ENCODE data around the gene AKAP8.

Gene AKAP8

DNA sequence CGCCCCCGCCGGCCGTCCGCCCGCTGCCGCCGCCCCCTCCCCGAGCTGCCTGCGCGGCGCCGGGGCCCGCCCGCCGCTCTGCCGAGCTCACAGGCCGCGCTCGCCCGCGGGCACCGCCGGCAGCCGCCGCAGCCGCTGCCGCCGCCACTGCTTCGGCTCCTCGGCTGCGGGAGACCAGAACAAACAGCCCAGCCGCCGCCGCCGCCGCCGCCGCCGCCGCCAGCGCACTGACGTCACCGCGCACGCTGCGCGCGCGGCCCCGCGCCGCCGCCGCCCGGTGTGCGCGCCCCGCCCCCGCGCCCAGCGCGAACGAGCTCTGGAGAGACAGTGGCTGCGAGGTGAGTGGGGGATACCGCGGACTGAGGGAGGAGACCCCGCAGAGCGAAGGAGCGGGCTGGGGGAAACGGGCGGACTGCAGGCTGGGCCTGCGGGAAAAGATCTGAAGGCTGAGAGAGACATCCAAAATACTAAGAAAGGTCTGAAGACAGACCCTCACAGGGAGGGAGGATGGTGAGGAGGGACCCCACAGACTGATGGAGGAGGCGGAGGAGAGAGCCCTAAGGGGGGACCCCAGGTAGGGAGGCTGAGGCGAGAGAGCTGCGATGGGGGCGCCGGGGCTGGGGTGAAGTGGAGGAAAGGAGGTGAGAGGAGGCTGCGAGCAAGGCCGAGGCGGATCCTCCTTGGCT, 47.1 kb downstream of the AKAP8 start, which contains the start of gene BRD4:
Gene BRD4 (minus strand): TSS at position 229 of the 686 bp plus-strand sequence. CDS start 59,440 bp downstream, outside the sequence.
- peak; percentile 61 for DNase-seq (ENCODE audit: low read depth)

GRCh38 chr19:15331419-15332310, 47.9 kb downstream of the AKAP8 start:
- peak; percentile 36 for DNase-seq (ENCODE audit: low read depth)

GRCh38 chr19:15330801-15331418, 48.7 kb downstream of the AKAP8 start:
- DNase-seq (ENCODE audit: low read depth): no peak

GRCh38 chr19:15328312-15328711, 51.3 kb downstream of the AKAP8 start:
- DNase-seq (ENCODE audit: low read depth): no peak

- DNase-seq (ENCODE audit: low read depth): no peak
Observed at GRCh38 chr19:15324791-15325519, 54.6 kb downstream of the AKAP8 start.

GRCh38 chr19:15323496-15324235, 55.9 kb downstream of the AKAP8 start:
- no peak for DNase-seq (ENCODE audit: low read depth)

DNA sequence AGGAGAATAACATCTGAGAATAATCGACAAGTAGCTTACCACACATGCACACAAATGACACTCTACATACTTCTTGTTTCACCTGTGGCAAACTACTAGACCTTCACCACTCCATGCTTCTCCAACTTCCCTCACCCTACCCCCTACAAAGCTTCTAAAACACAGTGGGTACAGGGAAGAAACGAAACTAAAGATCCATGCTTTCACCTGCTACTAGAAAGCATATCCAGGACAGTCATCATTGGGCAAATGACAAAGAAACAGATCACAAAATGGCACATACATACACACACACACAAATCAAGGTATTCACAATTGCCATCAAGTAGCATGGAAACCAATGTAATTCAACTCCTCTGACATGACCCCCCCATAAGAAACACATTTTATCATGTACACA, 57.8 kb downstream of the AKAP8 start:
- no peak for DNase-seq (ENCODE audit: low read depth)

DNA sequence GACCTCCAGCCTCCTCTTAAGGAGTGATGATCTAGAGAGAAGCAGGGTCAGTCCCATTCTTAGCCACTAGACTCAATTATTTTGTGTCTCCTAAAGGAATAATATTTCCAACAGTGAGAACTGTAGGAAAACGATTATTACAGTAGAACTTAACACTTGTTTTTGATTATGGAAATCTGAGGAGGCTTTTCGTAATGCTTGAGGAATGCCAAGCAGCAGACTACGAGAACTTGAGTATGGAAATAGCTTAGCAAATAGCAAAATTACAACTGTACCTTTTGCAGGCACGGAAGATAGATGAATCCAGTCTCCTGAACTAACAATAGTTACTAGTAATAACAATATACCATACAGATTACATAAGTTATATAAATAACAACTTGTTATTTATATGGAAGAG, 59.5 kb downstream of the AKAP8 start:
- no peak for DNase-seq (ENCODE audit: low read depth)

GRCh38 chr19:15318241-15318691, 61.3 kb downstream of the AKAP8 start:
- no peak for DNase-seq (ENCODE audit: low read depth)

- no peak for DNase-seq (ENCODE audit: low read depth)
Observed at GRCh38 chr19:15317392-15318071, 62.1 kb downstream of the AKAP8 start.

DNA sequence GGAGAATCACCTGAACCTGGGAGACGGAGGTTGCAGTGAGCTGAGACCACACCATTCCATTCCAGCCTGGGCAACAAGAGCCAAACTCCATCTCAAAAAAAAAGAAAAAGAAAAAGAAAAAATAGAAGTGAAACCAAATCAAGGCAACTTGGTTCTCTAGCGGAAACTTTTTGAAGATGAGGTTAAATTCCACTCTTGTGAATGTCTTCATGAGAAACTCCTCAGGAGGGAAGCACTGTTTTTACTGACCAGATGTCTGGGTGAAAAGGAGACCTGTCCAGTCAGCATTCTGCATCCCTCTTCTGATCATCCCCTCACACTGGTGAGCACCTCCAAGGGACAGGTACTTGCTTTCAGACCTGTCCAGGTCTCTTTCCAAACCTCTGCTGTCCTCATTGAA, 63.1 kb downstream of the AKAP8 start:
- DNase-seq (ENCODE audit: low read depth): no peak

DNA sequence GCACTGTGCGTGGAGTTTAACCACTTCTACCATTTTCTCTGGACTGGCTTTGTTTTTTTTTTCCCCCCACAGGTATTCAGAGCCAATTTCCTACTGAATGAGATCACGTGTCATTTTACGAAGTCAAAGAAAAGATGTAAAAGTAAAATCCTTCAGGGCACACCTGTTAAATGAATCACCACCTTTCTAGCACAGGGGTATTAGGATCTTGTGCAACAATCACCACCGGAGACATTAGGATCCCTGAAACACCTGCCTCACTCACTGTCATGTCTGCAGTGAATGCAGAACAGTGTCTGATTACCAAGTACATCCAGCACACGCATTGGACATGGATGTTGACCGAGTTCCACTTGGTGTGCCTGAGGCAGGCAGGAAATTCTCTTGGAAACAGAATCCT, 64.5 kb downstream of the AKAP8 start:
- DNase-seq (ENCODE audit: low read depth): no peak

- no peak for DNase-seq (ENCODE audit: low read depth)
Observed at GRCh38 chr19:15313649-15314279, 65.8 kb downstream of the AKAP8 start.

DNA sequence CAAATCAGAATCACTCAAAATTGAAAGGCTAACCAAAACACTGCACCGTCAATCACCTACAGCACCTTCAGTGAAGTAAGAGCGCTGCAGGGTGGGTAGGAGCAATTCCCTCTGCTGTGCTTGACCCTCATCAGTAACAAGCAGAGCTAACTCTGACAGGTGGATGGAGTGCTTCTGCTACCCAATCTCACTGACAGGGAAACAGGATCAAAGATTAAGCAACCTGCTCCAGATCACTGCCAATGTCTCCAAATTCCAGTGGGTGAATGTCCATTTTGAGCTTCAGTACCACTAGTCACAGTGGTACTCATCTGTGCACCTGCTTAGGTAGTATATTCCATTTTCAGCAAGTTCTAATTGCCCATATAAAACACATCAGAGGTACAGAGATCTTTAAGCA, 72.4 kb downstream of the AKAP8 start:
- no peak for DNase-seq (ENCODE audit: low read depth)

GRCh38 chr19:15305582-15306334, 73.8 kb downstream of the AKAP8 start:
- no peak for DNase-seq (ENCODE audit: low read depth)

GRCh38 chr19:15304140-15304705, 75.4 kb downstream of the AKAP8 start:
- no peak for DNase-seq (ENCODE audit: low read depth)

All from activated gamma-delta T cell treated with anti-CD3 and anti-CD28 coated beads, Interleukin-2, amount 50 U/mL, for 16 hours (primary cell).